ENCODE data around the gene DPH2. TPM values are rescaled to one million over a fixed set of nuclear protein-coding genes. Genes with fewer than 3 reads are reported as not detected.

DPH2 gene
- polyA plus RNA-seq, 1 donor from 2014 or later = 26.0 TPM

DNA sequence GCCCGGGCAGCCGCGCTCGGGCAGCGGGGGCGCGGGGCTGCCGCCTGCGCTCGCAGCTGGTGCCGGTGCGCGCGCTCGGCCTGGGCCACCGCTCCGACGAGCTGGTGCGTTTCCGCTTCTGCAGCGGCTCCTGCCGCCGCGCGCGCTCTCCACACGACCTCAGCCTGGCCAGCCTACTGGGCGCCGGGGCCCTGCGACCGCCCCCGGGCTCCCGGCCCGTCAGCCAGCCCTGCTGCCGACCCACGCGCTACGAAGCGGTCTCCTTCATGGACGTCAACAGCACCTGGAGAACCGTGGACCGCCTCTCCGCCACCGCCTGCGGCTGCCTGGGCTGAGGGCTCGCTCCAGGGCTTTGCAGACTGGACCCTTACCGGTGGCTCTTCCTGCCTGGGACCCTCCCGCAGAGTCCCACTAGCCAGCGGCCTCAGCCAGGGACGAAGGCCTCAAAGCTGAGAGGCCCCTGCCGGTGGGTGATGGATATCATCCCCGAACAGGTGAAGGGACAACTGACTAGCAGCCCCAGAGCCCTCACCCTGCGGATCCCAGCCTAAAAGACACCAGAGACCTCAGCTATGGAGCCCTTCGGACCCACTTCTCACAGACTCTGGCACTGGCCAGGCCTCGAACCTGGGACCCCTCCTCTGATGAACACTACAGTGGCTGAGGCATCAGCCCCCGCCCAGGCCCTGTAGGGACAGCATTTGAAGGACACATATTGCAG lies 33.2 kb upstream of the DPH2 start:
- no peaks in the 10 kb centered on the region for H4K20me1 ChIP-seq (ENCODE audit: insufficient read depth)
- no peaks in the 10 kb centered on the region for H3K9me2 ChIP-seq (ENCODE audit: insufficient read depth, low read length)
- no peaks in the 10 kb centered on the region for H3F3A ChIP-seq (ENCODE audit: insufficient read depth, low read length, poor library complexity, severe bottlenecking)
- no peaks in the 10 kb centered on the region for H3K79me2 ChIP-seq (replicated peaks; ENCODE audit: insufficient read depth, low read length)
- H3K27ac ChIP-seq (ENCODE audit: low read length) = no peak overlapping the region
- no peak overlapping the region for H3K4me2 ChIP-seq (ENCODE audit: low read length)
- no peak for TF ChIP-seq EP300 (conservative IDR thresholded peaks at IDR 0.05; ENCODE audit: poor library complexity, severe bottlenecking)
- no peak for TF ChIP-seq TAF1 (IDR thresholded peaks at IDR 0.05; ENCODE audit: low read depth)
- TF ChIP-seq RAD21 (conservative IDR thresholded peaks at IDR 0.05) = peak; percentile 7
- no peak for TF ChIP-seq POLR2AphosphoS5 (IDR thresholded peaks at IDR 0.05)
- TF ChIP-seq EZH2 (IDR thresholded peaks at IDR 0.05; ENCODE audit: borderline replicate concordance, insufficient read depth, low read length, poor library complexity, severe bottlenecking) = no peak
- no peak for TF ChIP-seq SMC3 (conservative IDR thresholded peaks at IDR 0.05; ENCODE audit: poor library complexity)
- no peak for TF ChIP-seq MXI1 (conservative IDR thresholded peaks at IDR 0.05; ENCODE audit: poor library complexity, severe bottlenecking)
- TF ChIP-seq, protein P1, sequence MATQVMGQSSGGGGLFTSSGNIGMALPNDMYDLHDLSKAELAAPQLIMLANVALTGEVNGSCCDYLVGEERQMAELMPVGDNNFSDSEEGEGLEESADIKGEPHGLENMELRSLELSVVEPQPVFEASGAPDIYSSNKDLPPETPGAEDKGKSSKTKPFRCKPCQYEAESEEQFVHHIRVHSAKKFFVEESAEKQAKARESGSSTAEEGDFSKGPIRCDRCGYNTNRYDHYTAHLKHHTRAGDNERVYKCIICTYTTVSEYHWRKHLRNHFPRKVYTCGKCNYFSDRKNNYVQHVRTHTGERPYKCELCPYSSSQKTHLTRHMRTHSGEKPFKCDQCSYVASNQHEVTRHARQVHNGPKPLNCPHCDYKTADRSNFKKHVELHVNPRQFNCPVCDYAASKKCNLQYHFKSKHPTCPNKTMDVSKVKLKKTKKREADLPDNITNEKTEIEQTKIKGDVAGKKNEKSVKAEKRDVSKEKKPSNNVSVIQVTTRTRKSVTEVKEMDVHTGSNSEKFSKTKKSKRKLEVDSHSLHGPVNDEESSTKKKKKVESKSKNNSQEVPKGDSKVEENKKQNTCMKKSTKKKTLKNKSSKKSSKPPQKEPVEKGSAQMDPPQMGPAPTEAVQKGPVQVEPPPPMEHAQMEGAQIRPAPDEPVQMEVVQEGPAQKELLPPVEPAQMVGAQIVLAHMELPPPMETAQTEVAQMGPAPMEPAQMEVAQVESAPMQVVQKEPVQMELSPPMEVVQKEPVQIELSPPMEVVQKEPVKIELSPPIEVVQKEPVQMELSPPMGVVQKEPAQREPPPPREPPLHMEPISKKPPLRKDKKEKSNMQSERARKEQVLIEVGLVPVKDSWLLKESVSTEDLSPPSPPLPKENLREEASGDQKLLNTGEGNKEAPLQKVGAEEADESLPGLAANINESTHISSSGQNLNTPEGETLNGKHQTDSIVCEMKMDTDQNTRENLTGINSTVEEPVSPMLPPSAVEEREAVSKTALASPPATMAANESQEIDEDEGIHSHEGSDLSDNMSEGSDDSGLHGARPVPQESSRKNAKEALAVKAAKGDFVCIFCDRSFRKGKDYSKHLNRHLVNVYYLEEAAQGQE (IDR thresholded peaks at IDR 0.05; ENCODE audit: borderline replicate concordance) = no peak
- TF ChIP-seq, protein P2, sequence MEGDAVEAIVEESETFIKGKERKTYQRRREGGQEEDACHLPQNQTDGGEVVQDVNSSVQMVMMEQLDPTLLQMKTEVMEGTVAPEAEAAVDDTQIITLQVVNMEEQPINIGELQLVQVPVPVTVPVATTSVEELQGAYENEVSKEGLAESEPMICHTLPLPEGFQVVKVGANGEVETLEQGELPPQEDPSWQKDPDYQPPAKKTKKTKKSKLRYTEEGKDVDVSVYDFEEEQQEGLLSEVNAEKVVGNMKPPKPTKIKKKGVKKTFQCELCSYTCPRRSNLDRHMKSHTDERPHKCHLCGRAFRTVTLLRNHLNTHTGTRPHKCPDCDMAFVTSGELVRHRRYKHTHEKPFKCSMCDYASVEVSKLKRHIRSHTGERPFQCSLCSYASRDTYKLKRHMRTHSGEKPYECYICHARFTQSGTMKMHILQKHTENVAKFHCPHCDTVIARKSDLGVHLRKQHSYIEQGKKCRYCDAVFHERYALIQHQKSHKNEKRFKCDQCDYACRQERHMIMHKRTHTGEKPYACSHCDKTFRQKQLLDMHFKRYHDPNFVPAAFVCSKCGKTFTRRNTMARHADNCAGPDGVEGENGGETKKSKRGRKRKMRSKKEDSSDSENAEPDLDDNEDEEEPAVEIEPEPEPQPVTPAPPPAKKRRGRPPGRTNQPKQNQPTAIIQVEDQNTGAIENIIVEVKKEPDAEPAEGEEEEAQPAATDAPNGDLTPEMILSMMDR (IDR thresholded peaks at IDR 0.05; ENCODE audit: poor library complexity, severe bottlenecking) = peak; percentile 45
- H3K9ac ChIP-seq (ENCODE audit: low read length) = peak overlapping the region; percentile 41
- no peaks in the 10 kb centered on the region for H3K36me3 ChIP-seq (ENCODE audit: insufficient read depth, low read length)
- no peak overlapping the region for H2AFZ ChIP-seq (ENCODE audit: low read depth, low read length)
- peaks cover 34% of the 10 kb centered on the region for H3K27me3 ChIP-seq (ENCODE audit: insufficient read depth, low read depth, low read length)
- H3K4me3 ChIP-seq (ENCODE audit: low read length) = peak overlapping the region; percentile 58
- no peaks in the 10 kb centered on the region for H3K9me3 ChIP-seq (ENCODE audit: low read length)

DNA sequence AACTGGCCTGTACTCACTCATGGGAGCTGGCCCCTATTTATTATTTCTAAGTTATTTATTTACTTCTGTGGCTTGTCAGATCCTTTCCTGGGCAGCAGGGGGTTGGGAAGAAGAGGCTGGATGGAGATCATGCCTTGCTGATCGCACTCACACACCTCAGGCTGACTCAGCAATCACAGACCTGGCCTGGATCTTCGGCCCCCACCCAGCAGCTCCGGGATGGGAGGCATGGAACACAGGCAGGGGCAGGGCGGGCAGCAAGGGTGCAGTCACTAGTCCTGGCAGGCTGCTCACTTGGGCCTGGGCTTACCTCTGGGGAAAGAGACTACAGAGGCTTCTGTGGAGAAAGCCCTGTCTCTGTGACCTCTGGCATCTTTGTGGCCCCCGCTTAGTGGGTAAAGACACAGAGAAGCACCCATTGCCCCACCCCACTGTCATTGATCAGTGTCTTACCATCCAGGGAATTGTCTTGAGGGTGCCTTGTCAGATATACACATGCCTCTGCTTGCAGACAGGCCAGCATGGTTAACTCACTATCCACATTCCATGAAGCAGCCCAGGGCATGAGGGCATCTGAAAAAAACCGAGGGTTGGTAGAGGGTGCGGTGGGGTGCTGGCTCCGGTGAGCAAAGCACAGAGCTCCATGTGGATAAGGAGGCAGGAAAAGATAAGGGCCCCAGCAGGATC lies 32.5 kb upstream of the DPH2 start:
- peaks cover 34% of the 10 kb centered on the region for H3K27me3 ChIP-seq (ENCODE audit: insufficient read depth, low read depth, low read length)
- no peaks in the 10 kb centered on the region for H3K9me2 ChIP-seq (ENCODE audit: insufficient read depth, low read length)
- no peak overlapping the region for H3K4me2 ChIP-seq (ENCODE audit: low read length)
- no peak overlapping the region for H2AFZ ChIP-seq (ENCODE audit: low read depth, low read length)
- no peaks in the 10 kb centered on the region for H3K79me2 ChIP-seq (replicated peaks; ENCODE audit: insufficient read depth, low read length)
- TF ChIP-seq, protein P2 (IDR thresholded peaks at IDR 0.05; ENCODE audit: poor library complexity, severe bottlenecking) = no peak
- TF ChIP-seq SMC3 (conservative IDR thresholded peaks at IDR 0.05; ENCODE audit: poor library complexity) (no peak), RAD21 (conservative IDR thresholded peaks at IDR 0.05) (no peak), EP300 (conservative IDR thresholded peaks at IDR 0.05; ENCODE audit: poor library complexity, severe bottlenecking) (no peak)
- H3K9me3 ChIP-seq (ENCODE audit: low read length) = no peaks in the 10 kb centered on the region
- no peaks in the 10 kb centered on the region for H4K20me1 ChIP-seq (ENCODE audit: insufficient read depth)
- H3K36me3 ChIP-seq (ENCODE audit: insufficient read depth, low read length) = no peaks in the 10 kb centered on the region
- H3K4me3 ChIP-seq (ENCODE audit: low read length) = no peak overlapping the region
- H3K27ac ChIP-seq (ENCODE audit: low read length) = no peak overlapping the region
- H3F3A ChIP-seq (ENCODE audit: insufficient read depth, low read length, poor library complexity, severe bottlenecking) = no peaks in the 10 kb centered on the region
- H3K9ac ChIP-seq (ENCODE audit: low read length) = peak overlapping the region; percentile 41
